ENCODE results near the gene ABHD16B. TPM values are rescaled to one million over a fixed set of nuclear protein-coding genes. Genes with fewer than 3 reads are reported as not detected.

The ABHD16B gene
- total and polyA plus RNA-seq, 2 of the 13 experiments (the other 11 are each of a cell fraction or from before 2014, with no cell fraction given), result not detected

GRCh38 chr20:63833776-63834490 is 27.4 kb upstream of the ABHD16B start (continued):
- TF ChIP-seq SOX5 (CRISPR knock-in tag; IDR thresholded peaks at IDR 0.05; ENCODE audit: borderline replicate concordance) (no peak), ZNF775 (CRISPR knock-in tag; IDR thresholded peaks at IDR 0.05; ENCODE audit: borderline replicate concordance) (0 out of 2 replicates have a peak, but pooled peaks have one; percentile 51), ZNF333 (CRISPR knock-in tag; IDR thresholded peaks at IDR 0.05; ENCODE audit: borderline replicate concordance) (no peak), GMEB1 (CRISPR knock-in tag; IDR thresholded peaks at IDR 0.05; ENCODE audit: borderline replicate concordance) (no peak), HNF1A (IDR thresholded peaks at IDR 0.05; ENCODE audit: low read depth) (no peak), HNF1A (CRISPR knock-in tag; IDR thresholded peaks at IDR 0.05; ENCODE audit: borderline replicate concordance) (peak; percentile 54; the same call in 1 of the 2 replicates), ZNF501 (CRISPR knock-in tag; IDR thresholded peaks at IDR 0.05) (peak; percentile 46; the same call in 1 of the 2 replicates), KLF15 (CRISPR knock-in tag; IDR thresholded peaks at IDR 0.05; ENCODE audit: borderline replicate concordance) (no peak), TAF15 (IDR thresholded peaks at IDR 0.05; ENCODE audit: low read depth, low read length, poor library complexity, severe bottlenecking) (no peak), ZNF251 (CRISPR knock-in tag; IDR thresholded peaks at IDR 0.05) (0 out of 2 replicates have a peak, but pooled peaks have one; percentile 33), SOX13 (IDR thresholded peaks at IDR 0.05) (no peak), SOX13 (CRISPR knock-in tag; conservative IDR thresholded peaks at IDR 0.05 in 1 of 2, IDR thresholded peaks at IDR 0.05 in 1 of 2) (no peak), SMYD3 (CRISPR knock-in tag; IDR thresholded peaks at IDR 0.05) (no peak), HDAC1 (CRISPR knock-in tag; IDR thresholded peaks at IDR 0.05) (peak; percentile 36; the same call in 1 of the 2 replicates), LRRFIP1 (CRISPR knock-in tag; conservative IDR thresholded peaks at IDR 0.05) (no peak), ZNF230 (CRISPR knock-in tag; IDR thresholded peaks at IDR 0.05) (0 out of 2 replicates have a peak, but pooled peaks have one; percentile 82), NR3C1 (CRISPR knock-in tag; IDR thresholded peaks at IDR 0.05) (no peak), SALL1 (CRISPR knock-in tag; IDR thresholded peaks at IDR 0.05) (peak; percentile 18; the same call in 1 of the 2 replicates), SAFB2 (CRISPR knock-in tag; IDR thresholded peaks at IDR 0.05; ENCODE audit: borderline replicate concordance, low read depth) (0 out of 2 replicates have a peak, but pooled peaks have one; percentile 53)

All from HepG2 (cell line).